HG03457 (cell line): ENCODE data around the gene BFSP2.

ENCODE experiments used
- ATAC-seq: cut with Tn5 transposase; IDR thresholded peaks from one replicate; pipeline ENCODE4 v1.9.1; 2021; ENCODE audit warnings: moderate number of reproducible peaks; ENCODE audit not compliant: unreplicated experiment

BFSP2 gene, protein sequence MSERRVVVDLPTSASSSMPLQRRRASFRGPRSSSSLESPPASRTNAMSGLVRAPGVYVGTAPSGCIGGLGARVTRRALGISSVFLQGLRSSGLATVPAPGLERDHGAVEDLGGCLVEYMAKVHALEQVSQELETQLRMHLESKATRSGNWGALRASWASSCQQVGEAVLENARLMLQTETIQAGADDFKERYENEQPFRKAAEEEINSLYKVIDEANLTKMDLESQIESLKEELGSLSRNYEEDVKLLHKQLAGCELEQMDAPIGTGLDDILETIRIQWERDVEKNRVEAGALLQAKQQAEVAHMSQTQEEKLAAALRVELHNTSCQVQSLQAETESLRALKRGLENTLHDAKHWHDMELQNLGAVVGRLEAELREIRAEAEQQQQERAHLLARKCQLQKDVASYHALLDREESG

DNA sequence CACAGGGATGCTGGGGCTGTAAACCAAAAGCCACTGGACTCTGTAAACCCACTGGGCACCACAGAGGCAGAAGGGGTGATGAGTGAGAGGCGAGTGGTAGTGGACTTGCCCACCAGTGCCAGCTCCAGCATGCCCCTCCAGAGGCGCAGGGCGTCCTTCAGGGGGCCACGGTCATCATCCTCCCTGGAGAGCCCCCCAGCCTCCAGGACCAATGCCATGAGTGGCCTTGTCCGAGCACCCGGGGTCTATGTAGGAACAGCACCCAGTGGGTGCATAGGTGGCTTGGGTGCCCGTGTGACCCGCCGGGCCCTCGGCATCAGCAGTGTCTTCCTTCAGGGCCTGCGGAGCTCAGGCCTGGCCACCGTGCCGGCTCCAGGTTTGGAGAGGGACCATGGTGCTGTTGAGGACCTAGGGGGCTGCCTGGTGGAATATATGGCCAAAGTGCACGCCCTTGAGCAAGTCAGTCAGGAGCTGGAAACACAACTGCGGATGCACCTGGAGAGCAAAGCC is at the start of gene BFSP2:
BFSP2 (plus strand) TSS at position 51 of the 510 bp plus-strand sequence; CDS start at position 79, 28 bp downstream.
- ATAC-seq, result no peak

DNA sequence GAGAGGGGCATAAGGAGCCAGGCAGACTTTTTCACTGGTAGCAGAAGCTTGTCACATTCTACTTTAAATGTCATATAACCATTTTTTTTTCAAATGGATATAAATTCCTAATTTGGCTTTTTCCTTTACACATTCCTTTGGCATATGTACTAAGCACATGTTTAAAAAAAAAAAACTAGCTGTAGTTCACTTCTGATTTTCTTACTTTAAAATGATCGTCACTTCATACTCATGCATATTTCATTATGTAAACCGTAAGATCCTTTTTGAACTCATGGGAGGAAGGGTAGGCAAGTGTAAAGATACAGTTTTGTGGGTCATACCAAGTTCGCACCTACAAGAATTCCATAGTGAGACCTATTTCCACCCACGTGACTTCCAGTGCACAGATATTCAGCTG is 45.1 kb upstream of the BFSP2 start:
- ATAC-seq, result no peak

DNA sequence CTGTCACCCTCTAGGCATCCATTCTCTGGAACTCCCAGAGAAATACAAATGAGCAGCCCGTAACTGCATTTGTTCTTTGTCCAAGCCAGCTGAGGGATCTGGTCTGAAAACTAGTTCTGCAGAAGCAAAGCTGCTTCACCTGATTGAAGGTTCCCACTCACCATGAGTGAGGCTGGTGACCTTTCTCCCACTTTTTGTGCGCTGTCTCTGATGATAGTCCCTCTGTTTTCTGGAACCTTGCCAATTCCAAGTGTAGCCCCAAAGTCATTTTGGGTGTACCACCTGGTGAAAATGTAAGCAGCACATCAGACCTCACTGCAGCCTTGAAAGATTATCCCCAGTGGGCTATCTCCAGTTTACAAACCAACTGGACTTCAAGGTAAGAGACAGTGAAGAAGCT is 39.4 kb upstream of the BFSP2 start:
- ATAC-seq, result no peak

DNA sequence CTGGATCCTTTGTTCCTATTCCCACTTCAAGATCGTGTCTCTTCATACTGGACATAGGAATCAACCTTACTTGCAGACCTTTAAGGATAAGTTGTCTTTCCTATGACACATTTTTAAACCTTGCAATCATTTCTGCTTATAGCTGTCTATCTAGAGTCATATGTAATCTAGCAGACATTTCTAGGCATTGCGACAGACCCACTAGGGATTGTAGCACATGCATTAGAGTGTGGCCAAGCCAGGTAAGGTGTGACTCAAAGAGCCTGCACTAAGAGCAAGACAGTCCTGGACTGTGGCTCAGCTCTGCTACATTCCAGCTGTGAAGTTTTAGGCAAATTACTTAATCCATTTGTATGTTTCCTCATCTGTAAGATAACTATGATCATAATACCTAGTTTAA is 38.8 kb upstream of the BFSP2 start:
- ATAC-seq, result no peak

DNA sequence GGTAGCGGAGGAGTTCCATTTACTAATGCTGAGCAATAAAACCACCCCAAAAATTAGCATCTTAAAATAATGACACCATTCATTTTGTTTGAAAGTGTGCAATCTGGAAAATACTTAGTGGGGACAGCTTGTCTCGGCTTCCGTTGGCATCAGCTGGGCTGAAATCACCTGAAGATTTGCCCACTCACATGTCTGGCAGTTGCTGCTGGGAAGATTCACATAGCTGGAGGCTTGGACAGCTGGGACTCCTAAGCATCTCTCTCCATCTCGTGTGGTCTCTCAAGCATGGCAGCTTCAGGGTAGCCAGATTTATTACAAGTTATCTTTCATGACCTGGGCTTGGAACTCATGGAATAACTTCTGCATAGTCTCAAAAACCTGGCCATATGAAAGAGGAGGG is 38.4 kb upstream of the BFSP2 start:
- no peak for ATAC-seq

DNA sequence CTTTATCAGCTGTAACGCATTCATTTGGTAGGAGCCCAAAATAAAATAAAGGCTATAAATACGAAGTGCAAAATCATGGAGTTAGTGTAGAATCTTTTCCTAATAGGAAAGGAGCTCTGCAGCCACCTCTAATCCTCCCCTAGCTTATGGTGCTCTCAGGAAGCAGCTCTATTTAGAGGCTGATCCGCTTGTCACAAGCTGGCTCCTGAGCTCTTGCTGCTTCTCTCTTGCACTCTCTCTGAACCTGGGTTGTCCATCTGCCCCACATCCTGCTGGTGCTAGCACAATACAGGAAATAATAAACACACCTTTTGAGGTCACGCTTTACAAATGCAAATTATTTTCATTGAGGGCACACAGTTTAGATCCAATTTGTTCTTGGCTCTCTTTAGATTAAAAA is 37.3 kb upstream of the BFSP2 start:
- ATAC-seq, result no peak

DNA sequence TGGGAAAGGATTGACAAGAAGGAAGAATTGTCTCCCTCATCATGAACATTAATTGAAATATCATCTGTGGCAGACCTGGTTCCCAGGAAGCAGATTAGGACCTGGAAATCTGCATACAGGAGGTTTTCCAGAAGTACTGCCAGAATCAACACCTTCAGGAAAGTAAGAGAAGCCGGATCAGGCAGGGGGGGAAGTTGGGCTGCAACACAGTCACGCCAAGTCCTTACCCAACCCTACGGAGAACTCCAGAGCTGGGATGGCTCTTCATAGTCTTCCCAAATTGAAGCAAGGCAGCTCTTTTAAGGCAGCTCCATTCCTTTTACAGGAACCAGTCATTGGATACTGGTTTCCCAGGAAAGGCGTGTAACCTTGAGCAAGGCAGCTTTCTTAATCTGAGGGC is 35.2 kb upstream of the BFSP2 start:
- no peak for ATAC-seq

DNA sequence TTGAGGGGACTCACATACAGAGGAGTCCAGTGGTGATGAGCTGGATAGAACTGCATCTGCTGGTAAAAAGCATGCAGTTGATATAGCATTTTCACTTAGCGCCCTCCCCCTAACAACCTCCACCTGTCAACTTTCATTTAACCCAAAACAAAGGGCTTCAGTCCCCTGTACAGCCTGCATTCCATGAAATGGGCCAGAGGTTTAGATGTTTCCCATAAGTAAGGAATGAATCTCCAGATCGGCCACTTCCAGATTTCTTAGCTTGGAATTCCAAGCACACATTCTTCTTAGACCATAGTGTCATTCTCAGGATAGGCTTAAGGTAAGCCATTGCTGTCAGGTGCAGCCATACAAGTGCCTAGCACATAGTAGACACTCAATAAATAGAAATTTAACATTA is 32.9 kb upstream of the BFSP2 start:
- ATAC-seq, result no peak

DNA sequence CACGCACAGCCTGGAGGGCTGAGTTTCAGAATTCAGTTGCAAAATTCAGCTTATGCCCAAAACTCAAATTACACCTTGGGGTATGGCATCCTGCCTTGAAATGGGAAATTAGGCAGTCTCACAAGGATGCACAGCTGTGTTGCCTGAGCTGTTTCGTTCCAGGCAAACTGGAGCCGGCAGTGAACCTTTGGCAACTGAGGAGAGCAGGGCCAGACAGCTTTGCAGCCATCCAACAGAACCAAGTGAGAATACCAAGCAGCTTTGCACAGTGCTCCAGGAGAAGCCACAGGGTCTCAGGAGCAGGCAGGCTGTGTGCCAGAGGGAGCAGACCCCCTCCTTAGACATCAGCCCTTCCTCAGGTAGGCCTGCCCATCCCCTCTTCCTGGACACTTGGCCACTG is 32.5 kb upstream of the BFSP2 start:
- ATAC-seq, result no peak

DNA sequence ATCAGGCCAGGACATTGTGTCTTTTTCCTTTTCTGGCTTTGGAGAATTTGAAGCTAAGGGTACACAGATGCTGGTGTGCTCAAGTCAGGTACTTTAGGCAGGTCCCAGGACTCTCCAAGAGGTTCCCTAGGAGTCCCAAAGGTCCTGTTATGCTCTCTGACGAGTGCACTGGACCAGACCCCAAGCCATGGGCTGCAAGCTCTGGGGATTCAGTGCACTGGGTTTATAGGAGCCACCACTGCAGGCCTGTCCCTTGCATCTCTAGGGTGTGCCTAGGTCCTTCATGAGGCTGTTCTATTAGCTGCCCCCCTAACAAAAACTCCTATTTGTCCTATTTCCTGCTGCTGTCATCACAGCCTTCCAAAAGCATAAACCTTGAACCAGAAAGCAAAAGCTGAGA is 31.9 kb upstream of the BFSP2 start:
- no peak for ATAC-seq

DNA sequence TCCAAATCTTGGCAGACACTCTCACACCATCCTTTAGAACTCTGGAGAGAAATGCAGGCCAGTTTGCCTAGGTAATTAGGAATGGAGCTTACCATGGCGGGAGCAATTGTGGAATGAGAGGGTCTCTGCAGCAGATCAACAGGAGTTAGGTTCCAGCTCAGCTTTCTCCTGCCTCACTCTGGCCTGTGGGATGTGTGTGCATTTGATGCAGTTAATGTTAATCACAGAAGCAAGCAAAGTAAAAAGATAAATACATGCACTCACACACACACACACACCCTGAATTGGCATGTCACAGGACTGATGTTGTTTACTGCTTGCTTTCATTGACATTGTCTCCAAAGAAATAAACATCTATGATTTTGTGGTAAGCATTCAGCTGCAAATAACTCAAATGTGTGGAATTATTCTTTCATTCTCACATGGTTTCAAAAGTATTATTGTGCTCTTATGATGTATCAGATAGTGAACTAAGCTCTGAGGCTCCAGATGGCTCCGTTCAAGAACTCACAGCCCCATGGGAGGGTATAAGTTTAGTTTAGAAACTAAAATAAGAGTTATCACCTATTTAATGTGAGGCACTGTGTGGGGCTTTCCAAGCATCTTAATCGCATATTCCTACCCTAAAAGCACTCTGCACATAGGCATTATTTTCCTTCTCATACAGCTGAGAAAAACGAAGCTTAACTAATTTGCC is 31.3 kb upstream of the BFSP2 start:
- no peak for ATAC-seq

DNA sequence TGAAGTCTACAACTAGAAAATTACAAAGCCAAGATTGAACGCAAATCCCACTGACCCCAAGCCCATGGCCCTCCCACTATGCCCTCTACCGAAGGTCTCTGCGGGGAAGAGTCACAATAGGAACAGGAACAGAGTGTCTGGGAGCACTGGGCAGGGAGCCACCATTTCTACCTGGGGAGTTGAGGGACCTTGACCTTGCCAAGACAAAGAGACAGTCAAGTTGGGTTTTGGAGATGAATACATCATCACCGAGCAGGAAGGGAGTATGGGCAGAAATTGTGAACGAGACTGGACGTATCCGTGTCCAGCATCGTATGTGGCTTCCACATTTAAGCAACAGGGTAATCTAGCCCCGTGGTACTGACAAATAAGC is 30.8 kb upstream of the BFSP2 start:
- ATAC-seq, result no peak

DNA sequence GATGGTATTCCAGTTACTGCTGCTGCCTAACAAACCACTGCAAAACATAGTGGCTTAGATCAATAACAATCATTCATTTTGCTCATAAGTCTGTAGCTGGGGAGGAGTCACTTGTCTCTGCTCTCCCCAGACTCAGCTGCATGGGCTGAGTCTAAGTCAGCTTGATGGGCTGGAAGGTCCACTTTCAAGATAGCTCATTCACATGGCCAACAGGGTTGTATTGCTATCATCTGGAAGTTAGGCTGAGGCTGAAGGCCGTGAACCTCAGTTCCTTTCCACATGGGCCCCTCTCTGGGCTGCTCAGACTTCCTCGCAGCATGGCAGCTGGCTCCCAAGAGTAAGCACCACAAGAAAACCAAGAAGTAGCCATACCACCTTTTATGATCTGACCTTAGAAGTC is 28.7 kb upstream of the BFSP2 start:
- no peak for ATAC-seq

DNA sequence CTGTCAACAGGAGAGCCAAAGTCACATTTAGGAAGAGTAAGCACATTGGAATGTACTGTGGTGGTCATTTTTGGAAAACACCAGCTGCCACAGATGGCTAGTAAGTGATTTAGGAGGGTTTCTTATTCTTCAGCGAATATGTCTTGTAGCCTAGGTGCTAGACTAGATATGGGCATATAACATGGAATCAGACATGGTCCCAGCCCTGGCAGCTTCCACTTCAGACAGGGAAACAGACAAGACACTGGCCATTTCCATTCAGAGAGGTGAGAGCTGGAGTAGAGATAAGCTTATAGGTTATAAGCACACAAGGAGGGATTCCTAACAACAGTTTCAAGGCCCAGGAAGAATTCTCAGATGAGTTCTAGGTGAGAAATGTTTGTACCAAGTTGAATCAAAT is 28.2 kb upstream of the BFSP2 start:
- ATAC-seq, result no peak

DNA sequence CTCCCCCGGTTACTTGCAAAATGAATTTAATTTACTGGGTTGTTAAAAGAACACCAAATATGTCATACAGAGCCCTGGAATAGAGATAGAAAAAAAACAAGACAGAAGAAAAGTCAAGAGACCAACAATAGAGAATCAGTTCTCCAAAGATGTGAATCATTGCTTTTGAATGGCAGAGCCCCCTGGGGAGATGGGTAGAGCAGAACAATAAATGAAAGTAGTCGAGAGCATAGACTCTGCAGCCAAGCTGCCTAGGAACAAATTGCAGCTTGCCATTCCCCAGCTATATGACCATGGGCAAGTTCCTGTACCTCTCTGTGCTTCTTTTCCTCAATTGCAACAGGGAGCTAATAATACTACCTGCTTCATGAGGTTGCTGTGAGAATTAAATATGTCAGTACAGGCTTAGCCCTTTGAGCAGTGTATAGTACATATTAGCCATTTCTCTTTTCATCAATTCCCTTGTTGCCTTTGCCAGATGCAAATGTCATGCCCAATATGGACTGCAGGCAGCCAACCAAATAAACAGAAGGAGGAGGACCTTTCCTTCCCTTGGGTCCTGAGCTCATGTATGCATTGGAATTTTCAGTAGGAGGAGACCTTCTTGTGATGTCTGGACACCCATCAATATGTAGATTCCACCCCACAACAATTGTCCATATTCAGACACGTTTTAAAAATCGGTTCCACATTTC is 25.0 kb upstream of the BFSP2 start:
- no peak for ATAC-seq

DNA sequence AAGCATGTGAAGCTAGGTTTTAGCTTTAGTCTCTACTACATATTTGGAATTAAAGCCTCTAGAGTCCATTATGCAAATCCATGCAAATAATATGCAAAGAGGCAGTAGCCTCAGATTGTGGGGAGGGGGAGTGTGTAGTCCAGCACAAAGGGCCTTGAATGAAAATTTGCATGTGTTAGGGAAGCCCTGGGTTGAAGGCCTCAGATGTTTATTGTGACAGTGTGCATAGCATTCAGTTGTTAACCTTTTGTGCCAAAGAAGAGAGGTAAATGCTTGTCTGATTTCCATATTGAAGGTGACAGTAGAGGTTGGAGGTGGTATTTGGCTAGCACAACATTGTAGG is 24.5 kb upstream of the BFSP2 start:
- ATAC-seq, result no peak

DNA sequence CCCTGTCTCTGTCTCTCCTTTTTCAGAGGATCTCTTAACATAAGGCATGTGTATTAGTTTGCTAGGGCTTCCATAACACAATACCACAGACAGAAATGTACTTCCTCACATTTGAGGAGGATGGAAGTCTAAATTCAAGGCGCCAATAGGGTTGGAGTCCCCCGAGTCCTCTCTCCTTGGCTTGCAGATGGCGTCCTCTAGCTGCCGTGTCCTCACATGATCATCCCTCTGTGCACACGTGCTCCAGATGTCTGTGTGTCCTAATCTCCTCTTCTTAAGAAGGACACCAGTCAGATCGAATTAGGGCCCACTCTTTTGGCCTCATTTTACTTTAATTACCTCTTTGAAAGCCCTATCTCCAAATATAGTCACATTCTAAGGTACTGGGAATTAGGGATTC is 23.0 kb upstream of the BFSP2 start:
- no peak for ATAC-seq

DNA sequence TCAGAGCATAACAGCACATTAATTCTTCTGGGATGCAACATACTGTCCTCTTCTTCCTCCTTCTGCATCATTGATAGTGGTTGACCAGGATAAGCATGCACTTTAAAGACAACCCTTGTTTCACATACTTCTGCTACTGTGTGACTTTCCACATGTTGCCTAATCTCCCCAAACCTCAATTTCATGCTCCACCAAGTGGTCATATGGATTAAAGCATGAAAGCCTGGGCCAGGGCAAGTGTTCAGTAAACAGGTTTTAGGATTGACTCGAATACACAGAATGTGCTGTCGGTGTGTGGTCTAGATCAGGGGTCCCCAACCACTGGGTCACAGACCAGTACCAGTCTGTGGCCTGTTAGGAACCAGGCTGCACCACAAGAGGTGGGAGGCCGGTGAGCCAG is 22.5 kb upstream of the BFSP2 start:
- no peak for ATAC-seq

DNA sequence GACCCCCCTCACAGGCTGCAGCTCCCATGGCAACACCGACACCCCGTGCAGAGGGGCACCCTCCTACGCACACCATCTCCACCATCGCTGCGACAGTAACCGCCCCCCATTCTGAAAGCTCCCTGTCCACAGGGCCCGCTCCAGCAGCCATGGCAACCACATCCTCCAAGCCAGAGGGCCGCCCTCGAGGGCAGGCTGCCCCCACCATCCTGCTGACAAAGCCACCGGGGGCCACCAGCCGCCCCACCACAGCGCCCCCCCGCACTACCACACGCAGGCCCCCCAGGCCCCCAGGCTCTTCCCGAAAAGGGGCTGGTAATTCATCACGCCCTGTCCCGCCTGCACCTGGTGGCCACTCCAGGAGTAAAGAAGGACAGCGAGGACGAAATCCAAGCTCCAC is 19.9 kb upstream of the BFSP2 start:
- ATAC-seq, result no peak

DNA sequence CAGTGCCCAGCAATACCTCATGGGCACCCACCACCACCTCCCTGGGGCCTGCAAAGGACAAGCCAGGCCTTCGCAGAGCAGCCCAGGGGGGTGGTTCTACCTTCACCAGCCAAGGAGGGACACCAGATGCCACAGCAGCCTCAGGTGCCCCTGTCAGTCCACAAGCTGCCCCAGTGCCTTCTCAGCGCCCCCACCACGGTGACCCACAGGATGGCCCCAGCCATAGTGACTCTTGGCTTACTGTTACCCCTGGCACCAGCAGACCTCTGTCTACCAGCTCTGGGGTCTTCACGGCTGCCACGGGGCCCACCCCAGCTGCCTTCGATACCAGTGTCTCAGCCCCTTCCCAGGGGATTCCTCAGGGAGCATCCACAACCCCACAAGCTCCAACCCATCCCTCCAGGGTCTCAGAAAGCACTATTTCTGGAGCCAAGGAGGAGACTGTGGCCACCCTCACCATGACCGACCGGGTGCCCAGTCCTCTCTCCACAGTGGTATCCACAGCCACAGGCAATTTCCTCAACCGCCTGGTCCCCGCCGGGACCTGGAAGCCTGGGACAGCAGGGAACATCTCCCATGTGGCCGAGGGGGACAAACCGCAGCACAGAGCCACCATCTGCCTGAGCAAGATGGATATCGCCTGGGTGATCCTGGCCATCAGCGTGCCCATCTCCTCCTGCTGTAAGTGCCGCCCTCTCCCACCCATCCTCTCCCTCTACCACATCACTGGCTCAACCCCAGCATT is 19.2 kb upstream of the BFSP2 start:
- no peak for ATAC-seq
